ENCODE results near the gene KDM4C.

GRCh38 chr9:6893350-6894131 is 135.8 kb downstream of the KDM4C start:
- no peak for TF ChIP-seq CTCF (IDR thresholded peaks at IDR 0.05)
- TF ChIP-seq POLR2A (IDR thresholded peaks at IDR 0.05), result no peak

Measured in thyroid gland (tissue), 4 donors.